Nucleus accumbens (tissue), 56 donors: ENCODE results near the gene DNPH1.

Source experiments
- DNase-seq, 56 donors: peaks; one replicate each; lab custom pipeline; 2025; lab: John Stamatoyannopoulos, UW

DNPH1 gene

GRCh38 chr6:43186019-43186418 is 43.3 kb downstream of the DNPH1 start:
- DNase-seq = no peak

GRCh38 chr6:43185391-43185985 is 43.8 kb downstream of the DNPH1 start:
- no peak for DNase-seq

GRCh38 chr6:43184268-43184985 is 44.9 kb downstream of the DNPH1 start:
- peak in 1 of 56 donors; percentile 14 for DNase-seq

GRCh38 chr6:43183441-43183840 is 45.8 kb downstream of the DNPH1 start:
- no peak for DNase-seq

- peak in 55 of 56 donors; percentile 44 to 93 (median 80) for DNase-seq
Observed at GRCh38 chr6:43181942-43182860, 47.1 kb downstream of the DNPH1 start, which contains the start of gene CUL9. Gene CUL9 (plus strand): TSS chr6:43182196. CDS start chr6:43184311, 2,115 bp downstream.

- no peak for DNase-seq
Observed at GRCh38 chr6:43181621-43181941, 47.7 kb downstream of the DNPH1 start.

GRCh38 chr6:43180985-43181384 is 48.3 kb downstream of the DNPH1 start:
- DNase-seq = no peak

- no peak for DNase-seq
Observed at GRCh38 chr6:43180058-43180457, 49.2 kb downstream of the DNPH1 start.

GRCh38 chr6:43178951-43179830 is 50.1 kb downstream of the DNPH1 start:
- DNase-seq = no peak

- no peak for DNase-seq
Observed at GRCh38 chr6:43178150-43178549, 51.1 kb downstream of the DNPH1 start.

- no peak for DNase-seq
Observed at GRCh38 chr6:43176423-43176786, 52.9 kb downstream of the DNPH1 start.

- no peak for DNase-seq
Observed at GRCh38 chr6:43175676-43176422, 53.4 kb downstream of the DNPH1 start.
